Tibial nerve (tissue), 4 donors: ENCODE results near the gene TRNP1.

Experiments
- CTCF ChIP-seq, 5 experiments: fragments of 200-600 bp in 3 of 5; fragments of 450-650 bp in 2 of 5; sonication (generic) in 3 of 5; IDR thresholded peaks; one replicate each; pipeline ENCODE4 v1.5.1; 2016 to 2019; ENCODE audit warnings: antibody characterized with exemption in 5 of 5, mild to moderate bottlenecking in 3 of 5, moderate library complexity in 2 of 5
- EP300 ChIP-seq, 2 donors: sonication (generic); formaldehyde crosslinking; IDR thresholded peaks; one replicate each; pipeline ENCODE4 v1.6.1; 2017; ENCODE audit warnings: antibody characterized with exemption in 2 of 2, mild to moderate bottlenecking in 1 of 2

GRCh38 chr1:26960625-26960966 lies 32.9 kb upstream of the TRNP1 start:
- TF ChIP-seq EP300 (IDR thresholded peaks at IDR 0.05) (no peak), CTCF (IDR thresholded peaks at IDR 0.05) (no peak)
